SKM-1 (cell line): ENCODE data around the gene MAPK1.
"Not testable (repeated sequence)": the region's sequence is repeated elsewhere in the genome, so short reads cannot be mapped to it uniquely, and the experiment has no call there.

Experiments
- DNase-seq: peaks from one replicate; lab custom pipeline; 2025; ENCODE audit not compliant: unreplicated experiment; lab: John Stamatoyannopoulos, UW

Gene MAPK1

DNA sequence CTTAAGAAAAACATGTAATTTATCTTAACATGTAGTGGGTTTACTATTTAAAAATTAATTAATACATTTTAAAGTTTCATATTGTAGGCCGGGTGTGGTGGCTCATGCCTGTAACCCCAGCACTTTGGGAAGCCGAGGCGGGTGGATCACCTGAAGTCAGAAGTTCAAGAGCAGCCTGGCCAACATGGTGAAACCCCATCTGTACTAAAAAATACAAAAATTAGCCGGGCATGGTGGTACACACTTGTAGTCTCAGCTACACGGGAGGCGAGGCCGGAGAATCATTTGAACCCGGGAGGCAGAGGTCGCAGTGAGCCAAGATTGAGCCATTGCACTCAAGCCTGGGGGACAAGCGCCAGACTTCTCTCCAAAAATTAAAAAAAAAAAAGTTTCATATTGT is 73.7 kb downstream of the MAPK1 start:
- DNase-seq, result not testable (repeated sequence)

DNA sequence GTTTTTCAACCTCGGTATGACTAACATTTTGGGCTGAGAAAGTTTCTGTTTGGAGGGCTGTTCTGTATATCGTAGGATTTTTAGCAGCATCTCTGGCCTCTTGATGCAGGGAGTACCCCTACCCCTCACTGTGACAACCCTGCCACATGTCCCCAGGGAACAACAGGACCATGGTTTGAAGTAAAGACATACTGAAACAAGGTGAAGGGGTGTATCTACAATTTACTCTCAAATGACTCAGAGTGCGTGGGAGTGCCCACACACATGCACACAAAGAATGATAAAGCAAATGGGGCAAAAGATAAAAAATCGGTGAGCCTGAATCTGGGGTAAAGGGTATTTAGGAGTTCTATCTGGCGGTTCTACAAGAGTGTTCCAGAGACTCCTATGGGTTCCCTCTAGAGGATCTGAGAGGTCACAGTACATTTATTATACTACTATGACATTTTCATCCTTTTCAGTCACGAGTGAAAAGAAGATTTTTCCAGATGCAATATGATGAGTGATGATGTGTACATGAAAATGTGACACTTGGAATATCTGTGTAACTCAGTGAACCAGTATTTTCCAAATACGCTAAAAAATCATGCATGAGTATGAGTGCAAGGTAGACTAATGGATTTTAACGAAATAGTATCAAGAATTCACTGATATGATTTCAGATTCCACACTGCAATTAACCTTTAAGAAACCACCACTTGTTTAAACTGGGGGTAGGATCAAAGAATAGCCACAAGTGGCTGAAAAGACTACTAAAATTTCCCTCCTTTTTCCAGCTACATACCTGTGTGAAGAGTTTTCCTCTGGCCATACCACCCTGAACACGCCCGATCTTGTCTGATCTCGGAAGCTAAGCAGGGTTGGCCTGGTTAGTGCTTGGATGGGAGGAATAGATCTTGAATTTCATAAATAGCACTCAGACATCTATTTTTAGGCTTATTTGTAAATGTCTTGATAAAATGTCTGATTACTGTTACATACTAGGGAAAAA is 75.5 kb downstream of the MAPK1 start:
- no peak for DNase-seq

DNA sequence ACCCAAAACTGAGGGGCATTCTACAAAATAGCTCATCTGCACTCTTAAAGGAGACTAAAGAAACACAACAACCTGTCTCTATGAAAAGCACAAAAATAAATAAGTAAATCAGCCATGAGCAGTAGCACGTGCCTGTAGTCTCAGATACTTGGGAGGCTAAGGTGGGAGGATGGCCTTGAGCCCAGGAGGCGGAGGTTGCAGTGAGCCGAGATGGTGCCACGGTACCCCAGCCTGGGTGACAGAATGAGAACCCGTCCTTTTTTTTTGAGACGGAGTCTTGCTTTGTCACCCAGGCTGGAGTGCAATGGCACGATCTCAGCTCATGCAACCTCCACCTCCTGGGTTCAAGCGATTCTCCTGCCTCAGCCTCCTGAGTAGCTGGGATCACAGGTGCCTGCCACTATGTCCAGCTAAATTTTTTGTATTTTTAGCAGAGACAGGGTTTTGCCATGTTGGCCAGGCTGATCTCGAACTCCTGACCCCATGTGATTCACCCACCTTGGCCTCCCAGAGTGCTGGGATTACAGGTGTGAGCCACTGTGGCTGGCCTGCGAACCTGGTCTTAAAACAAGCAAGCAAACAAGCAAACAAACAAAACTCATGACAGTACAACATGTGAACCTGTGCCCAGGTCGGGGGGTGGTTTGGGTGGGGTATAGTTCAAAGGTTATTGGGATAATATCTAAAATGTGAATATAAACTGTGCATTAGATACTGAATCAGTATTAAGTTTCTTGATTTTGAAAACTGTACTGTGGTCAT is 76.4 kb downstream of the MAPK1 start:
- not testable (repeated sequence) for DNase-seq

DNA sequence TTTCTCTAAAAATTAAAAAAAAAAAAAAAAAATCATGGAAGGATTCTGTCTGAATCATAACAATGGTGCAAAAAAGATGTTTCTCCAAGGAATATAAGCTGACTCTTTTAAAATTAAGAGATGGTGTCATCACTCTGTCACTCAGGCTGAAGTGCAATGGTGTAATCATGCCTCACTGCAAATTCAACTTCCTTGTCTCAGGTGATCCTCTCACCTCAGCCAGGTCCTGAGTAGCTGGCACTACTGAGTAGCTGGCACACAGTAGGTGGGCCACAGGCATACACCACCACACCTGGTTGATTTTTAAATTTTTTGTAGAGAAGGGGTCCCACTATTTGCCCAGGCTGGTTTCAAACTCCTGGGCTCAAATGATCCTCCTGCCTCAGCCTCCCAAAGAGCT is 77.1 kb downstream of the MAPK1 start:
- DNase-seq, result no peak

DNA sequence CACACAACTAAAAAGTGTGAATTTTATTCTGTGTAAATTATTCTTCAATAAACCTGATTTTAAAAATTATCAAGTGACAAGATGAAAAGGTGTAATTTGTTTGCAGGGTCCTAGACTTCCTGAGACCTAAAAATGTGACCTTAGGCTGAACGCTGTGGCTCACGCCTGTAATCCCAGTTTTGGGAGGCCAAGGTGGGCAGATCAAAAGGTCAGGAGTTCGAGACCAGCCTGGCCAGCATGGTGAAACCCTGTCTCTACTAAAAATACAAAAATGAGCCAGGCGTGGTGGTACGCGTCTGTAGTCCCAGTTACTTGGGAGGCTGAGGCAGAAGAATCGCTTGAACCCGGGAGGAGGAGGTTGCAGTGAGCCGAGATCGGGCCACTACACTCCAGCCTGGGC is 79.9 kb downstream of the MAPK1 start:
- DNase-seq, result not testable (repeated sequence)

DNA sequence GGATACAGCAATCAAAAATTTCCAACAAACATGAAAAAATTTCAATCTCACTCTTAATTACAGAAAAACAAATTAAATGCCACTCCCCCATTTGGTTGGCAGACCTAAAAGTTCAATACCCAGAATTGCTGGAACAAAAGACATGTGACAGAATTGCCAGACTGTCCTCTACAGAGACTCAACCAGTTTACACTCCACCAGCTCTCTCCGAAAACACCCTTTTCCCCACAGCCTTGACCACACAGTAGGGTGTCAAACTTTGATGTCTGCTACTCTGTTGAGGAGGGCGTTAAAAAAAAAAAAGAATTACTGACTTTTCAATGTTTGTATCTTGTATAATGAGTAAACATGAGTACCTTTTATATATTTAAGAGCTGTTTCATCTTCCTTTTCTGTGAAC is 87.2 kb downstream of the MAPK1 start:
- no peak for DNase-seq

DNA sequence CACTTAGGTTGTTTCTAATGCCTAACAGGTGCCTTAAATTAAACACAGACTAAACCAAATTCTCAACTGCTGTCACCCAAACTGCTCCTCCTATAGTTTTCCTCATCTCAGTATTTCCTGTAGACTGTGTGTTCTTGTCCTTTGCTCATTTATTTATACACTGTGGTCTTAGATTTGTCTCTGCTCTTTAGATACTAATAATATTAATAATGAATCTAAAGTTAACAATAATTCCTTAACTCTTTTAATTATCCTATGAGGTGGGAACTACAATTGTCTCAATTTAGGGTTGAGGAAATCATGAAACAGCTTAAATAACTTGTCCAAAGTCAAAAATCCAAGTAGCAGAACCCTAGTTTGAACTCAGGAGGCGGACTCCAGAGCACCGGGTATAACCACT is 88.0 kb downstream of the MAPK1 start:
- no peak for DNase-seq

DNA sequence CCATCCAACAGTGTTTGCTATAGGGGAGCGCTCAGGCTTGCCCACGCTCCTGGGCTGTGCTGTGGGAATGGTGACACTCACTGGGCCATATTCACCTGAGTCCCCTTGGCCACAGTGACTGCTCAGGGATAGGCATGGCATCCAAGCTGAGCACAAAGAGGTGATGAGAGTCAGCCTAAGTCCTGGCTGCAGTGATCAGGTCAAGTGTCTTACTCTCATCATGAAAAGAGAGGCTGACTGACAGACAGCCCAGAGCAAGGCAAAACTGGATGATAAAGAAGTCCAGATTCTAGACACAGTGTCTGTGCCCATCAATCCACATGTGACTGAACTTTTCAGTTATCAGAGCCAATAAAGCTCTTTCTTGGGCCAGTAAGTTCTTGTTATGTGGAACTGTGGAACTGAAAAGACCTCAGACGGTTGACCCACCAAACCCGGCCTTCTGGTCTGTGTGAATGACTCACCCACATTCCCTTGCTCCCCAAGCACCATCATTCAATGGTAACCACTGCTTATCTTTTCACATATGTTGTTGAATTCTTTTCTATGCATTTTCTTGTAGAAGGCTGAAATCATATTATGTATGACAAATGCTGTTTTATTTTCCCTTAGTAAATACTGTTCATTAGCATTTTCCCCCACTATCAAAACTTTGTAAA is 88.6 kb downstream of the MAPK1 start:
- no peak for DNase-seq

DNA sequence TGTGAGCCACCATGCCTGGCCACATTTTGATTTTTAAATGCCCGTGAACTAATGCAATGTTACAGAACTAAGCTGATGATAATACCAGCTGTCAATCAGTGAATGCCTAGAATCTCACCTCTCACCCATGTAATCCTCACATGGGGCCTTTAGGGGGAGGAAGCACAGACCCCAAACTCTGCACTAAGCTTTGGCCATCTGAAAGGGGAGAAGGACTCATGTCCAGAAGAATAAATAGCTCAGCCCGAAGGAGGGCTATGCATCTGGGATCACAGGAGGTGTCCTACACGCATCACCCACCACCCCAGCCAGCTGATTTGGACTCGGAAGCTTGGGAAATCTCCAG is 95.8 kb downstream of the MAPK1 start:
- DNase-seq, result no peak

DNA sequence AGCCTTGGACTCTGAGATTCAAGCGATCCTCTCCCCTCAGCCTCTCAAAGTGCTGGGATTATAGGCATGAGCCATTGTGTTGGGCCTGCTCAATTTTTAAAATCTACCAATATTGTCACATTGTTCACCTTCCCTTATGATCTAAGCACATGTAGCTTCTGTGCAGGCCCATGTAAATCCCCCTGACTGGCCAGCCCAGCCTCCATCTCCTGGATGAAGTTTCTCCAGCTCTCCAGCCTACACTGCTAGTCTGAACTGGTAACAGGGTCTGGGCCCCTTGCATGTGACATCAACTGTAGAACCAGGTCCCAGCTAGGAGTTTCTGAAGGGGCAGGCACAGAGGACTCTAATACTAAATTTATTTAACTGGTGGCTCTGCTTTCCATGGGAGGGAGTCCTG is 99.0 kb downstream of the MAPK1 start:
- no peak for DNase-seq

DNA sequence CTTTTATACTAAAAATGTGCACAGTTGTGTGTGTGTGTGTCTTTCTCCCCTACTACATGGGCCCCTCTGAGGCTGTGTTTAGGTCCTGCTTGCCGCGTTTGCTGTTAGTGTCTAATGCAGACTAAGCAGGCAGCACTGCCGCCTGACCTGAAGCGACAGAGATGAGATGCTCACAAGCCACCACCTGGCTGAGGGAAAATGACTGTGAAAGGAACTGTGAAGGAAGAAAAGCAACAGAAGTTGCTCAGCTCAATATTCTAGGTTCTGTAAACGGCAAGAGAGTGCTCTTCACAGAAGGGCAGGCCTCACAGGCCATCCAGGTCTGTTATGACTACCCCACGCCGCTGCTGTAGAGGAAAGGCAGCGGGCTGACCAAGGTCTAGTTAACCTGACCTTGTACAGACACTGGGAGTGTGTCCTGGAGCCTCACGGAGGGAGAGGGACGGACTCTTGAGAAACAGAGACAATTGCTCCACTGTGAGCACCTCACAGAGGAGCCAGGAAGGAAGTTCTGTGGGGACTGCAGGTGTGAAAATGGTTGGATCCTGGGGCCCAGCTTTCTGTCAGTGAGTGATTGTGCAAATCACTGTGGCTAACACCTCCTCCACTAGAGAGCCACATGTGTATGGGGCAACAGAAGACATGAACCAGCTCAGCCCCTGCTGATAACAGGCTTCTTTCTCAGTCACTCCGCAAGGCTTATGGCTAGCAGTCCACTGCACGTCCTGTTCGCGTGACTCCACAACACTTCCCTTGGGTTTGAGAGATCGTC is 100.6 kb downstream of the MAPK1 start:
- peak; percentile 82 for DNase-seq

DNA sequence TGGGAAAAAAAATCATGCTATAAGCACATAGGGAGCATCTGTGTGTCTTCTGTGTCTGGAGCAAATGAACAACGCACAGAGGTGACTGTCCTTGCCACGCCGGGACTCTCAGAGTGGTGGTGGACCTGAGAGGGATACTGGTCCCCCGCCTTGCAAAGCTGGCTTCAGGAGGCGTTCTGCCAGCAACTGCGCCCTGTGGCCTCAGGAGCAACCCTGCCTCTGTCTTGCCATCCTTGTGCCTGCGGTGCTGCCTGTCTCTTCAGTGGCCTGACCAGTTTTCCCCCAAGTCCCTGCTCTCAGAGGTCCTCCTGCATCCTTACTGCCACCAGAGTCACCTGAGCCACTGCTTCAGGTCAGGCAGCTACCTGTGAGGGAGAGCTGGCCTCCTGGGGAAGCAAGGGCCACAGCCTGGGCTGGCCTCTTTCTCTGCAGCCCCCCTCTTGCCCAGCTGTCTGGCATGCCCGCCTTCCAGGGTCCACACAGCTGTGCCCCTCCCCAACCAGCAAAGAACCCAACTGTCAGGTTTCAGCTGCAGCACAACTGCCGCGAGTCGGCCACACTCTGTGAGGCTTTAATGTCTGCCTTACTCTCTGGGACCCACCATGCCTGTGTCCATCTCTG is 101.4 kb downstream of the MAPK1 start:
- no peak for DNase-seq

DNA sequence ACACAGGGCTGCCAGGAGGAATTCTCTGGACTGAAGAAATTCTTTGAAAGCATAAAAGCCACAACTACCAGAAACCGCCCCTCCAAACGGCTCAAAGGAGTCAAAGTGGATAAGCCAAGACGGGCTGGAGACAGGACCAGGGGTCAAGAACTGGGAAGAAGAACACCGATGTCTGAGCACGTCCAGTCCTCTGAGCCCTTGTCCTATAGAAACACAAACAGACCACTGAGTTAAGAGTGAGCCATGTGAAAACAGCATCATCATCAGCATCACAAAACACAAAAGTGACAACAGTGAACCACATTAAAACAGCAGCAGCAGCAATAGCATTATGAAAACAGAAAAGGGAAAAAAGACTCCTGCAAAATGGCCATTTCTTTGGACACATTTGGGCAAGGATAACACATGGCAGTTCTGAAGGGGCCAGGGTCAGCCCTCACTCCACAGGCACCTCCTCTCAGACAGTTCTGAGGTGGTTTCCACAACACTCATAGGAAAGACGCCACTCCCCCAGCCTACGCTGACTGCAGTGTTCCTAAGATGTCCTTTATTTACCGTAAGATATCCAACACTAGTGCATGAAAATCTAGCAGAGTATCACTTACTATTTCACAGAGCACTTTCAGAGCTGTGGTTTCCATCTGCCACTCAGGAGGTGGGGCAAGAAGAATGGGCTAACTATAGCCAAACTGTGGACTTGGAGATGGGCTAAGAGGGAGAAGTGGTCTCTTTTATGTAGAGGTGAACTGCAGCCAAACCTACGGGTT is 103.2 kb downstream of the MAPK1 start:
- DNase-seq, result no peak

DNA sequence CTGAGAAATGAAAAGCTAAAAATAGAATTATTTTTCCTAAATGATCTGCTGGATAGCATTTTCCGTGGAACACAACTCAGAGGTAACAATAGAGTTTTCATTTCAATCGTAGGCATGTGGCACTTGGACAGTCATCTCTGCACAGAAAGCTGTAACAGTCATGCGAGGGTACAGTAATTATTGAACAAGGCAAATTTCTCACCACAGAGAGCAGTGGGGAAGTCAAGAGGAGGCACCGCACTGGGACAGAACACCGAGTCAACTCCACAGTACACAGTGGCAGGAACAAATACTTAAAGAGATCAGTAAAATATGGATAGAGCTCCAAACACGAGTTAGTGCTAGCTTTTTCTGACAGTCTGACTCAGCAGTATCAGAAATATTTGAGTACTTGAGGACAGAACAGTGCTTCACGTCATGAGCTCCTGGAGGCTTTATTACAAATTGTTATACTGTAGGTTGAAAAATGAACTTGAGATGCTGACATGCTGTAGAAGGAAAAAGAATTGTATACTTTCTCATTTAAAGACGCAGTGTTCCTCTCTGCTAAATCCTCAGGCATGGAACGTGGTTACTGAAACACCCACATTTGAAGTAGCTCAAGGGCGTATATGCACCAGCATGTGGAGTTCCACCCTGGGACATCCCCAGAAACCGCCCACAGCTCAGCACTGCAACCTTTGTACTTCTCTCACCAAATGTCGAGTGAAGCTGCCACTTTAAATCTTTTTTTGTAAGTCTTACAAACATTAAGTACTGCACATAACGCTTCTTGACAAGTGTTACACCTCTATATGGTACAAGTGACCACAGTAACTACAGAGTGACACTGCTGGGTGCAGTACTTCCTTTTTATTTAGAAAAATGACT is 104.5 kb downstream of the MAPK1 start:
- no peak for DNase-seq

DNA sequence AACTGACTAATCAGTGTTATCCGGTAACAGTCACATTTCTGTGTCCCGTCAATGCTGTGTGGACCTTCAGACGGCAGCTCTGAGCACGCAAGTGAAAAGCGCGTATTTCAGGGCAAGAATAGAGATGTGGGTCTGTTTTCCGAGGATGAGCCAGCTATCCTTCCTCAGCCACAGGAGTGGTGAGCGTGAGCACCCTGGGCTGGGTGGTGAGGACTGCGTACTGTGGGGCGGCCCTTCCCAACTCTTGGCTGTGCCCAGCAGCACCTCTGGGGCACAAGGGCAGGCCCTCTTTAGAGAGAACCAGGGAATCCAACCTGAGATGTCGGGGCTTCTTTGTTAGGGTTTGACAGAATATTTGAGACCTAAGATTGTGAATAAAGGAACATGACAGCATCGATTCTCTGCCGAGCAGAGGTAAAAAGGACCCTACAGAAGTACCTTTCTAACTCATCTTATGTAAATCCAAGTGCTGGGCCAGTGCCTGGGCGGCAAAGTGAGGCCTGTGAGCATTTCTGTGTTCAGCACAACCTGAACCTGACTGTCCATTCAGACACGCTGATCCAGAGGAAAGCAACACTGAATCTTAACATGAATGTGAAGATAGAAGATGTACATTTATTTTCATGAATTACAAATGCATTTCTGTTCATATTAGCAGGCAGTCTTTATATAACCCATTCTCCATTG is 105.3 kb downstream of the MAPK1 start:
- no peak for DNase-seq

DNA sequence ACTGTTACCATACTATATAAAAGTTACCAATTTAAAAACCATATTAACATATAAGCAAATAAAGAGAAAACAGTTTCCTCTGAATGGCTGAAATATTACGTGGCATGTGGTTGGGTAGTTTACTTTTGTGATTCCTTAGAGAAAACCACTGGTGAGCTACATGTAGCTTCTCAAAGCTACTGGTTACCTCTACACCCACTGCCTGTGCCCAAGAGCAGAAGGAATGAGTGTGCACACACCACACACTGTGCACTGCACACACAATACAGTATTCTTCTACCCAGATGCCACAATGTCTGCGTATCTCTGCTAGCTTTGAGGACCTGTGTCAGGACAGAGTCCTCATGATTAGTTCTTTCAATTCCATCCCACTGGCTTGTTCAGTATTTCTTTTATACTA is 106.4 kb downstream of the MAPK1 start:
- DNase-seq, result no peak

DNA sequence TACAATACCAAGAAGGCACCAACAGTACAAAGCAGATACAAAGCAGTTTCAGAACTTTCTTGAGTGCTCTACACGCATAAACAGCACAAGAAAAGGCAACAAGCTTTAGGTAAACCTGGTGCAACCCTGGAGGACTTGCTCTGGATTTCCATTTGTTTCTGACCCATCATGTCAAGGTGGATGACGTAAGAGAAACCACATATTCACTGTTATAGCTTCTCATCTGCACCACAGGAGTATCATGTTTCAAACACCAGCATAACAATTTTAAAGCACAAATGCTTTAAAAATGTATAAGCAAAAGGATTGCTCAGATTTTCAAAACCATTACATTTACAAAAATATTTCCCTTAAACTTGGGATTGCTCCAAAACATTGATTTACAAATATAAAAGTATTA is 106.8 kb downstream of the MAPK1 start:
- no peak for DNase-seq

DNA sequence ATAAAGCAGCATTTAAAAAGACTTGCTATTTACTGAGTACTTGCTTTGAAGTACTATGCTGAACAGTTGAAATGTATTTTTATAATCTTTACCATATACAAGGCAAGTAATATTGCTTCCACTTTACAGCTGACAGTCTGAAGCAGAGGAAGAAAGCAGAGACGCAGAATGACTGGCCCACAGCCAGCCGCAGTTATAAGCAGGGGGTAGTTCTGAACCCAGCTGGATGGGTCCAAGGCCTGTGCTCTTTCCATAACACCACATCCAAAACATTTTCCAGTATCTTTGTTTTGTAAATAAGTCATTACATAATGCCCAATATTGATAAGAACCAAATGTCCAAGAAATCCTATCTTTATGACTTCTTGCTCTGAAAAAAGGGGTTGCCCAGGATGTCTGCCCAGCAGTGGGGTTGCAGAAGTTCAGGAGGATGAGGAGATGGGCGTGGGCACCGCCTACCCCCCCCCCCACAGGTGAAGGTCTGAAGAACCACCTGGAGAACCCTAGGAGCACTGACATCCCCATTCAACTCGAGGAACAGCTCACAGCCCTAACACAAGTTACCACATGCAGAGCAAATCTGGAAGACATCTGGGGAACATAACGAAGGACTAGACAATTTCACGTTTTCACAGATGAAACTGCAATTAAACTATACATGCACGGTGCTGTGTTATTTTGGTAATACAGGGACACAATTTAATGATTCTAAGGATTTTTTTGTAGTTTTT is 107.6 kb downstream of the MAPK1 start:
- DNase-seq, result no peak
